Ishikawa (cell line): ENCODE data around the gene NTSR2.

ENCODE experiments used
- CEBPB ChIP-seq: IDR thresholded peaks from 2 replicates; pipeline ENCODE4 v1.6.1; 2012
- CREB1 ChIP-seq: IDR thresholded peaks from 2 replicates; pipeline ENCODE4 v1.6.1; 2012; ENCODE audit warnings: low read depth
- EGR1 ChIP-seq: IDR thresholded peaks from 2 replicates; pipeline ENCODE4 v1.6.1; 2012
- EP300 ChIP-seq: IDR thresholded peaks from 2 replicates; pipeline ENCODE4 v1.6.1; 2012; ENCODE audit warnings: borderline replicate concordance
- FOXM1 ChIP-seq: IDR thresholded peaks from 2 replicates; pipeline ENCODE4 v1.6.1; 2012; ENCODE audit warnings: low read depth, borderline replicate concordance
- MAX ChIP-seq: IDR thresholded peaks from 2 replicates; pipeline ENCODE4 v1.6.1; 2012
- NFIC ChIP-seq: IDR thresholded peaks from 2 replicates; pipeline ENCODE4 v1.6.1; 2012
- RAD21 ChIP-seq: IDR thresholded peaks from 2 replicates; pipeline ENCODE4 v1.6.1; 2012; ENCODE audit warnings: low read depth
- REST ChIP-seq: IDR thresholded peaks from 2 replicates; pipeline ENCODE4 v1.6.1; 2012; ENCODE audit warnings: low read depth, mild to moderate bottlenecking
- TAF1 ChIP-seq: IDR thresholded peaks from 2 replicates; pipeline ENCODE4 v1.6.1; 2012; ENCODE audit warnings: low read depth, mild to moderate bottlenecking
- TCF12 ChIP-seq: IDR thresholded peaks from 2 replicates; pipeline ENCODE4 v1.6.1; 2012; ENCODE audit warnings: low read depth
- TEAD4 ChIP-seq: IDR thresholded peaks from 2 replicates; pipeline ENCODE4 v1.6.1; 2012
- USF1 ChIP-seq: IDR thresholded peaks from 2 replicates; pipeline ENCODE4 v1.6.1; 2012
- YY1 ChIP-seq: IDR thresholded peaks from 2 replicates; pipeline ENCODE4 v1.6.1; 2012; ENCODE audit warnings: low read depth
- ZBTB7A ChIP-seq: IDR thresholded peaks from 2 replicates; pipeline ENCODE4 v1.6.1; 2012; ENCODE audit warnings: low read depth

NTSR2 gene

GRCh38 chr2:11651856-11652548 is 18.0 kb downstream of the NTSR2 start:
- no peak for TF ChIP-seq EGR1
- no peak for TF ChIP-seq REST

GRCh38 chr2:11649093-11649492 is 20.9 kb downstream of the NTSR2 start:
- TF ChIP-seq REST (no peak), MAX (no peak), RAD21 (no peak), CREB1 (no peak), ZBTB7A (no peak), TEAD4 (no peak), USF1 (no peak), NFIC (no peak), FOXM1 (no peak), EP300 (no peak)

GRCh38 chr2:11647834-11648600 is 22.0 kb downstream of the NTSR2 start:
- no peak for TF ChIP-seq CEBPB
- no peak for TF ChIP-seq NFIC
- TF ChIP-seq REST, result no peak
- no peak for TF ChIP-seq EP300
- no peak for TF ChIP-seq MAX
- peak; percentile 67 for TF ChIP-seq RAD21

GRCh38 chr2:11646530-11646929 is 23.5 kb downstream of the NTSR2 start:
- TF ChIP-seq FOXM1, result no peak
- TF ChIP-seq EGR1, result no peak
- TF ChIP-seq TAF1, result no peak
- TF ChIP-seq CREB1, result no peak
- TF ChIP-seq NFIC, result no peak
- no peak for TF ChIP-seq TCF12

GRCh38 chr2:11644293-11644692 is 25.7 kb downstream of the NTSR2 start:
- no peak for TF ChIP-seq RAD21
- no peak for TF ChIP-seq CREB1
- TF ChIP-seq REST, result no peak
- no peak for TF ChIP-seq TAF1
- no peak for TF ChIP-seq YY1
